ENCODE measurements around the gene ATP10A.
"Not testable (repeated sequence)": the region's sequence is repeated elsewhere in the genome, so short reads cannot be mapped to it uniquely, and the experiment has no call there.

ATP10A gene

DNA sequence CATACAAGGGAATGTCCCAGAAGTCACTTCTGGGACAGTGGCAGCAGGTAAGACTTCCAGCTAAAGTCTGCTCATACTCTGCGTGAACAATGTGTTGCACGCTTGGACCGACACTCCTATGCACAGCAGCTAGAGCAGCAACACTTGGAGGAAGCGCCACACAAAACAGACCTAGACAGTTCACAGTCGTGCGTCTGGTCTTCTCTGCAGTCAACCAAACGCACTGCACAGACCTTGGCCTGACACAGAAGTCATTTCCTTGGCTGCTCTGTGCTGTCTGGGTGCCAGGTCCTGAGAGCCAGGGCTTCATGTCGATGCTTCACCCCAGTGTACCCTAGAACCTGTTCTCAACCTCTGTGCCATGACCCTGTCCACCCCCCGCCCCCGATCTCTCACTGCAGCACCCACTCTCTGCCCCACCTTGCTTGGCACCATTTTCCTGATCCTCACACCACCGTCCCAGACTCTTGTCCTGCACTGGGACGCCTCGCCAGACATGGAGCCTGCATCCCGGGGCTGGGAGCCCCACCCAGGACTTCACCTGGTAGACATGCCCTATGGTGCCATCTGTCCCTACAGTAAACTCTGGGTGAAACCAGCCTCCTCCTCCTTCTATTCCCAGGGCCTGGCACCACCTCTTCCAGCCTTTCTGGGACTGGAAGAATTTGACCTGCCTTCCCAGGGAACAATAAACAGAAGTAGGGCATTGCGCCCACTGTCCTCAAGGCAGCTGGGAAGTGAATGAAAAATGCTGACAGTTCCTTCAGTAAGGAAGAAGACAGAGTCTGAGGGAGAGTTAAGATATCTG lies 3.1 kb downstream of the ATP10A start:
- no peak for FAIRE-seq
- no peak for DNase-seq (ENCODE audit: low spot score)

GRCh38 chr15:25858952-25859760 lies 4.0 kb downstream of the ATP10A start:
- no peak for FAIRE-seq

GRCh38 chr15:25856059-25856458 lies 7.1 kb downstream of the ATP10A start:
- not testable (repeated sequence) for FAIRE-seq; DNase-seq (ENCODE audit: low spot score)

More at GRCh38 chr15:25858952-25859760, 4.0 kb downstream of the ATP10A start:
- no peak for DNase-seq (ENCODE audit: low spot score)

DNA sequence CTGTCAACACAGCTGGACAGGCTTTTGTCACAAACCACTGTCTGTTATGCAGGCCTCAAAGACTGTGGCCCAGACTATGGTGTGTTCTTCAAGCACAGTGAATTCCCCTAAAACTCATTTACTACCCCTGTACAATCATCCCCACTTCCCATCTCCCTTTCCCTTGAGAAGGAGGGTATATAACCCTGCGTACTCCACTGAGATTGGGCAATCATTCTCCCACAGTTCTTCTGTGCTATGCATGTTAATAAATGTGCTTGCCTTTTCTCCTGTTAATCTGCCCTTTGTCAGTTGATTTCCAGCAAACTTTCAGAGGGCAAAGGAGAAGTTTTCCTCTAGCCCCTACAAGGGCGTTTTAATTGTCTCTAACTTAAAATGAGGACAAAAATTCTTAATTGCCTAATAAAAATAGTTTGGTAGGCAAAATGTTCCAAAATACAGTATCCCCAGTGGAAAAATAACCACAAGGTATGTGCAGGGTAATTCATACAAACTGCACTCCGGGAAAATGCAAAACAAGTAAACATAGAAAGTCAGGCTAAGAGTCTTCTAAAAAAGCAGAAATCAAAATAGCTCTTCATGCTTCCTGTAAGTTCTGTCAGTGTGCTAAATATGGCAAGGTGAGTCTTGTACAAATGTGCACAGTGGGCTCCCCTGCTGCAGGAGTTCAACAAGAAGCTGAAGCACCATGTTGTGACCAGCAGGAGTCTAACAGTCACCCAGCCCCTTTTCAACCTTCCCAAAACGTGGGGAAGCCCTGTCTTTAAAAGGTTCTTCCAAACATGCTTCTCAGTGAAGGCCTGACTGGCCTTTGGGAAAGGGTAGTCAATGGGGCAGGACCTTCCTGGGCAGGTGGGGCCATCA lies 10.2 kb downstream of the ATP10A start:
- FAIRE-seq (no peak), DNase-seq (ENCODE audit: low spot score) (no peak)

DNA sequence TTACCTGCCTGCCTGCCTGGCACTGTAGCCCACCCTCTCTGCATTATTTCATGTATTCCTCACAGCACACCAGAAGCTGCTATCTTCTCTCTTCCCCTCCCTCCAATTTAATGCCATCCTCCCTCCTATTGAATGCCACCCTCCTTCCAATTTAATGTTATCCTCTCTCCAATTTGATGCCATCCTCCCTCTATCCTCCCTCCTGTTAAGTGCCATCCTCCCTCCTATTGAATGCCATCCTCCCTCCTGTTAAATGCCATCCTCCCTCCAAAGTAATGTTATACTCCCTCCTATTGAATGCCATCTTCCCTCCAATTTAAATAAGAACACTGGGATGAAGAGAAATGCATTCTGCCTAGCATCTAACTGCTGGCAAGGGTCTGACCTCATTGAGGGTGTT lies 11.1 kb downstream of the ATP10A start:
- FAIRE-seq (no peak), DNase-seq (ENCODE audit: low spot score) (no peak)

- peak; percentile 75 for DNase-seq (ENCODE audit: low spot score)
Observed at GRCh38 chr15:25850154-25851111, 12.7 kb downstream of the ATP10A start.

GRCh38 chr15:25849157-25849921 lies 13.8 kb downstream of the ATP10A start:
- FAIRE-seq: peak; percentile 33
- peak; percentile 60 for DNase-seq (ENCODE audit: low spot score)

More at GRCh38 chr15:25850154-25851111, 12.7 kb downstream of the ATP10A start:
- FAIRE-seq: peak; percentile 52

GRCh38 chr15:25848784-25849156 lies 14.4 kb downstream of the ATP10A start:
- no peak for FAIRE-seq

GRCh38 chr15:25848325-25848724 lies 14.8 kb downstream of the ATP10A start:
- DNase-seq (ENCODE audit: low spot score) (no peak), FAIRE-seq (no peak)

More at GRCh38 chr15:25848784-25849156, 14.4 kb downstream of the ATP10A start:
- DNase-seq (ENCODE audit: low spot score): no peak

- no peak for DNase-seq (ENCODE audit: low spot score)
Observed at GRCh38 chr15:25847051-25847450, 16.1 kb downstream of the ATP10A start.

DNA sequence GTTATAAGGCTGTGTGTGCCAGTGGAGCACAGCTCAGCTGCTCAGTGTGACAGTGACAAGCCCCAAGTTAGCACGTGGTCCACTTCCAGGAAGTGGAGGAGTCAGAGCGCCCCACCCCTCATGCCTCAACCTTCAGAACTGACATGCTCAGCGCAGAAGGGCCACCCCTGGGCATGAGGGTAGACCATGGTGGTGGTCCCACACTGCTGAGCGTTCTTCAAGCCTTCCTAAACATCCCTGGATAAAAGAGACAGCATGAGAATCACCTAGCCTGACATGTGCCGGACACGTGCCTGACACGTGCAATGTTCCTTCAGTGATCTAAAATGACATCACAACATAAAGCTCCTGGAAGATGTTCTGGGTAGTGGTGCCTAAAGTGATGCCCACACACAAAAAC lies 16.8 kb downstream of the ATP10A start:
- DNase-seq (ENCODE audit: low spot score): no peak
- FAIRE-seq: no peak

More at GRCh38 chr15:25847051-25847450, 16.1 kb downstream of the ATP10A start:
- no peak for FAIRE-seq

GRCh38 chr15:25844981-25845680 lies 18.0 kb downstream of the ATP10A start:
- DNase-seq (ENCODE audit: low spot score) (no peak), FAIRE-seq (no peak)

- FAIRE-seq (no peak), DNase-seq (ENCODE audit: low spot score) (no peak)
Observed at GRCh38 chr15:25844542-25844941, 18.6 kb downstream of the ATP10A start.

DNA sequence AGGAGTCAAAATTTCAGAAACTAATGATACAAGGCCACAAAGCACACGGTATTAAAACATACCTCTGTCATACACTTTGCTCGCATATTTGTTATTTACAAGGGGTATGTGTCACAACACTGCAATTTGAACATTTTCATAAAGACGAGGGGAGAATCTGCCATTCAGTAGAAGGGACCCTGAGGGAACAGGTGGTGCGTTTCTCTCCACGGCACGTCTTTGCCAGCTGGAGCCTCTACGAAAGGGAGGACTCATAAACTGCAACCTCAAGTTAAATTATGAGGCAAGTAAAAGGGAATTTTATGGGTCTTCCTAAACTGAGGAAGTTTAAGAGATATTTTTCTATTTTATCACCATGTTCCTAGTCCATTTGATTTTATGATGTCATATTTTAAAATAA lies 19.1 kb downstream of the ATP10A start:
- no peak for DNase-seq (ENCODE audit: low spot score)

GRCh38 chr15:25839638-25840156 lies 23.4 kb downstream of the ATP10A start:
- no peak for DNase-seq (ENCODE audit: low spot score)
- FAIRE-seq: no peak

More for the DNA sequence above, 19.1 kb downstream of the ATP10A start:
- no peak for FAIRE-seq

DNA sequence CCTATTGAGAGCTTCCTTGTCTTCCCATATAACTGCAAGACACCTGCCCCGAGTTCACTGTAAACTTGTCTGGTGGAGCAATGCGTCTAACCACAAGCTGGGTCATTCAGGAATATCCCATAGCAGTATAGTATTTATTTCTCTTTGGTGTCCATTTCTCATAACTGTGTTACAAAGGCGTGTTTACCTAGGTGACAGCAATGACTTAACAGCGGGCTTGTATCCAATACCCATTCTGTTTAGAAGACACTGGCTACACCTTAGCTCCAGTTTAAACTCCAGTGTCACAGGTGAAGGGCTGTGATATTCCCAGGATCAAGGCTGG lies 24.3 kb downstream of the ATP10A start:
- FAIRE-seq (no peak), DNase-seq (ENCODE audit: low spot score) (no peak)

GRCh38 chr15:25838191-25838870 lies 24.8 kb downstream of the ATP10A start:
- DNase-seq (ENCODE audit: low spot score): no peak
- no peak for FAIRE-seq

GRCh38 chr15:25832158-25832557 lies 31.0 kb downstream of the ATP10A start:
- FAIRE-seq (no peak), DNase-seq (ENCODE audit: low spot score) (no peak)

All from RCC 7860 (cell line).